Hypothalamus (tissue), 51 donors: ENCODE results near the gene MAPKAPK3.
A peak's percentile ranks its signal among the peaks of the same experiment; 100 is the strongest.

ENCODE experiments used
- DNase-seq, 51 donors: peaks; one replicate each; lab custom pipeline; 2025; lab: John Stamatoyannopoulos, UW

The MAPKAPK3 gene

GRCh38 chr3:50607271-50608091 is 9.5 kb upstream of the MAPKAPK3 start:
- no peak for DNase-seq

GRCh38 chr3:50608278-50608677 is 8.7 kb upstream of the MAPKAPK3 start:
- DNase-seq = no peak

GRCh38 chr3:50609071-50609762 is 7.7 kb upstream of the MAPKAPK3 start:
- no peak for DNase-seq

GRCh38 chr3:50609763-50610085 is 7.2 kb upstream of the MAPKAPK3 start:
- no peak for DNase-seq

- DNase-seq = no peak
These were observed 6.6 kb upstream of the MAPKAPK3 start for GRCh38 chr3:50610181-50610971.

- no peak for DNase-seq
These were observed 5.9 kb upstream of the MAPKAPK3 start for GRCh38 chr3:50610992-50611463.

GRCh38 chr3:50611464-50612233 is 5.3 kb upstream of the MAPKAPK3 start, which contains the start of gene CISH:
Gene CISH, minus strand, starts transcription at chr3:50611774. Its CDS starts 124 bp downstream, at chr3:50611650.
- peak; percentile 31 to 94 (median 81) for DNase-seq

- DNase-seq = no peak
These were observed 4.6 kb upstream of the MAPKAPK3 start for GRCh38 chr3:50612234-50612882.

- no peak for DNase-seq
These were observed 3.7 kb upstream of the MAPKAPK3 start for GRCh38 chr3:50612970-50613846.

GRCh38 chr3:50615190-50615589 is 1.8 kb upstream of the MAPKAPK3 start:
- DNase-seq = no peak

GRCh38 chr3:50616003-50616769 is 765 bp upstream of the MAPKAPK3 start:
- DNase-seq = peak in 49 of 51 donors; percentile 16 to 84 (median 66)

- peak; percentile 19 to 91 (median 76) for DNase-seq
These were observed 218 bp upstream of the MAPKAPK3 start for GRCh38 chr3:50616770-50617095.

- no peak for DNase-seq
These were observed 1.0 kb downstream of the MAPKAPK3 start for GRCh38 chr3:50617911-50618481.

- DNase-seq = peak in 20 of 51 donors; percentile 8 to 55 (median 33)
These were observed 3.5 kb downstream of the MAPKAPK3 start for GRCh38 chr3:50620420-50620819.

GRCh38 chr3:50620820-50621219 is 3.9 kb downstream of the MAPKAPK3 start:
- DNase-seq = peak in 1 of 51 donors; percentile 19

GRCh38 chr3:50622881-50623280 is 5.9 kb downstream of the MAPKAPK3 start:
- no peak for DNase-seq

GRCh38 chr3:50623840-50624474 is 7.0 kb downstream of the MAPKAPK3 start:
- DNase-seq = no peak
